ENCODE results near the gene KCNQ1.

GRCh38 chr11:2661173-2662023 lies 216.6 kb downstream of the KCNQ1 start:
- TF ChIP-seq CTCF (CRISPR knock-in tag; IDR thresholded peaks at IDR 0.05) (no peak), SP2 (CRISPR knock-in tag; IDR thresholded peaks at IDR 0.05) (no peak), ZZZ3 (CRISPR knock-in tag; IDR thresholded peaks at IDR 0.05; ENCODE audit: borderline replicate concordance) (no peak), ZNF335 (CRISPR knock-in tag; IDR thresholded peaks at IDR 0.05) (no peak), EZH2 (conservative IDR thresholded peaks at IDR 0.05; ENCODE audit: low read depth, low read length) (no peak), ZBTB37 (CRISPR knock-in tag; IDR thresholded peaks at IDR 0.05) (no peak), ZNF253 (CRISPR knock-in tag; IDR thresholded peaks at IDR 0.05; ENCODE audit: borderline replicate concordance) (no peak), BRCA1 (CRISPR knock-in tag; IDR thresholded peaks at IDR 0.05) (no peak), SETDB1 (CRISPR knock-in tag; IDR thresholded peaks at IDR 0.05; ENCODE audit: borderline replicate concordance) (no peak), ZSCAN30 (CRISPR knock-in tag; IDR thresholded peaks at IDR 0.05) (no peak), EHMT2 (IDR thresholded peaks at IDR 0.05; ENCODE audit: borderline replicate concordance, low read depth, low read length) (no peak), U2AF2 (IDR thresholded peaks at IDR 0.05; ENCODE audit: low read depth, low read length) (no peak)

Data from HepG2 (cell line).